T-cell (primary cell): ENCODE measurements around the gene TNK1. TPM values are rescaled to one million over a fixed set of nuclear protein-coding genes. Genes with fewer than 3 reads are reported as not detected.

Experiments
- ATAC-seq, 4 experiments: fragments of 200-7000 bp in 3 of 4; fragments of 150-1000 bp in 1 of 4; cut with Tn5 transposase; replicated peaks in 1 of 4; 1 replicate in 3 of 4; 2 replicates in 1 of 4; pipeline ENCODE4 v1.10.0; 2021; ENCODE audit warnings: moderate library complexity in 3 of 4, mild to moderate bottlenecking in 2 of 4, moderate number of reproducible peaks in 1 of 4
- CTCF ChIA-PET, 2 donors: fragments of 300-600 bp; sonication (Branson Sonifier 250); formaldehyde crosslinking; loops; one replicate each; lab custom pipeline; 2022; ENCODE audit warnings: antibody characterized with exemption in 2 of 2; lab: Charles Lee
- POLR2A ChIA-PET, 2 donors: fragments of 300-600 bp; sonication (Branson Sonifier 250); formaldehyde crosslinking; loops; one replicate each; lab custom pipeline; 2022; ENCODE audit warnings: antibody characterized with exemption in 2 of 2; lab: Charles Lee
- DNase-seq, 35 experiments: peaks; one replicate each; pipeline versions ENCODE4 v3.0.0 to v3.0.0-alpha.2; 2013 to 2023
- H3K27ac ChIP-seq: one replicate; pipeline ENCODE4 v1.5.1; 2013; ENCODE audit warnings: low read length
- H3K27me3 ChIP-seq, 2 experiments: replicated peaks in 1 of 2; 1 replicate in 1 of 2; 2 replicates in 1 of 2; pipeline versions ENCODE4 v1.6.1 to v1.7.0; 2013; ENCODE audit warnings: low read length in 1 of 2, mixed read lengths in 1 of 2; ENCODE audit not compliant: control insufficient read depth in 2 of 2, insufficient read depth in 2 of 2; ENCODE audit errors: extremely low read depth in 1 of 2
- H3K36me3 ChIP-seq, 2 donors: 1 replicate in 1 of 2; 2 replicates in 1 of 2; pipeline versions ENCODE4 v1.6.1 to v1.7.0; 2013; ENCODE audit warnings: low read length in 1 of 2; ENCODE audit not compliant: control insufficient read depth in 2 of 2, insufficient read depth in 1 of 2; ENCODE audit errors: extremely low read depth in 1 of 2
- H3K4me1 ChIP-seq, 2 experiments: 1 replicate in 1 of 2; 2 replicates in 1 of 2; pipeline versions ENCODE4 v1.6.1 to v1.7.0; 2013; ENCODE audit warnings: low read length in 2 of 2, mixed read lengths in 1 of 2; ENCODE audit not compliant: insufficient read depth in 2 of 2, control insufficient read depth in 1 of 2; ENCODE audit errors: extremely low read depth in 1 of 2
- H3K4me3 ChIP-seq, 2 donors: 1 replicate in 1 of 2; 2 replicates in 1 of 2; pipeline versions ENCODE4 v1.5.1 to v1.7.0; 2013; ENCODE audit warnings: mild to moderate bottlenecking in 2 of 2, low read length in 1 of 2, moderate library complexity in 1 of 2; ENCODE audit not compliant: control insufficient read depth in 1 of 2; ENCODE audit errors: extremely low read depth in 1 of 2
- H3K9me3 ChIP-seq: 2 replicates; pipeline ENCODE4 v1.7.0; 2013
- H3K27ac Mint-ChIP-seq, 2 donors: one replicate each; pipeline ENCODE4 v1.8.0; 2020 to 2021; ENCODE audit warnings: mild to moderate bottlenecking in 2 of 2, mixed read lengths in 2 of 2
- H3K27me3 Mint-ChIP-seq, 2 donors: one replicate each; pipeline ENCODE4 v1.8.0; 2021 to 2022; ENCODE audit warnings: mixed read lengths in 2 of 2
- H3K36me3 Mint-ChIP-seq: one replicate; pipeline ENCODE4 v1.8.0; 2021; ENCODE audit warnings: mixed read lengths
- H3K4me1 Mint-ChIP-seq, 3 donors: one replicate each; pipeline ENCODE4 v1.8.0; 2020 to 2022; ENCODE audit warnings: mixed read lengths in 3 of 3, mild to moderate bottlenecking in 1 of 3
- H3K4me3 Mint-ChIP-seq, 3 donors: one replicate each; pipeline ENCODE4 v1.8.0; 2020 to 2022; ENCODE audit warnings: mild to moderate bottlenecking in 3 of 3, mixed read lengths in 3 of 3, moderate library complexity in 3 of 3
- H3K9me3 Mint-ChIP-seq, 3 donors: one replicate each; pipeline ENCODE4 v1.8.0; 2020 to 2022; ENCODE audit warnings: mixed read lengths in 3 of 3
- WGBS: methylation state at CpG from one replicate; pipeline ENCODE4 v1.1.5; 2013; ENCODE audit warnings: missing lambda C conversion rate; ENCODE audit not compliant: insufficient coverage; 5-methylcytosine and 5-hydroxymethylcytosine counted together
- total RNA-seq, 35 experiments: library from RNA in 6 of 35; stranded (reverse) in 6 of 35; fragments of 120-200 nt in 1 of 35; gene quantifications; one replicate each; pipeline versions ENCODE4 v1.2.1 to v1.2.4 and lab custom pipeline; 2013 to 2026

Gene TNK1
- total RNA-seq, 5 donors from 2014 or later (not counting 1 experiment from before 2014, with no cell fraction given) = 5.7 to 18.3 (median 16.0) TPM

DNA sequence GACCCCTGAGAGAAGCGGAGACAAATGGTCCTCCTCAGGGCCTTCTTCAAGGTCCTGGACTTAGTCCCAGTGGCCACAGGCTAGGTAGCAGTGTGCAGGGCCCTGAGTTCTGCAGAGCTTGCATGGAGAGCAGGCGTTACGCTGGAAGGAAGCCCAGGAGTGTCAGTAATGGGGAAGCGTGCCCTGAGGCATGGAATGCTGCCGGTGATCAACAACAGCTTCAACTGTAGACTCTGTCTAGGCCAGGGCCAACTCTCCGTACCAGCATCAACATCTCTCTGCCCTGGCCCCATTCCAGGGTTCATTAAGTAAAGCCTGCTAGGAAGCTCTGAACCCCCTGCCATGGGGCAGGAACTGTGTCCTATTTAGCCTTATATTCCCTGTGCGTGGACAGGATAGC lies 568 bp upstream of the TNK1 start:
- no peak for DNase-seq
- Mint-ChIP-seq H3K9me3 (peaks cover 0 to 5% (median 4%) of the 10 kb centered on the region in 3 donors), H3K36me3 (peaks cover 3% of the 10 kb centered on the region), H3K4me3 (no peak overlapping the region), H3K27ac (no peak overlapping the region), H3K27me3 (peaks cover 30 to 34% of the 10 kb centered on the region in 2 donors), H3K4me1 (peaks cover 13 to 21% (median 17%) of the 10 kb centered on the region in 3 donors)
- POLR2A ChIA-PET = no interaction called here
- peaks cover 0 to 24% of the 10 kb centered on the region in 2 experiments for H3K4me1 ChIP-seq
- H3K36me3 ChIP-seq = no peaks in the 10 kb centered on the region
- no peaks in the 10 kb centered on the region for H3K9me3 ChIP-seq
- no peak overlapping the region for H3K27ac ChIP-seq
- no peak overlapping the region for H3K4me3 ChIP-seq
- 88% methylated on average over 6 of the region's 7 CpGs for WGBS
- CTCF ChIA-PET = interaction anchor here in 1 of 2 donors (0.6 kb wide), 1 partner anchor 13 kb away, joined by 3 read pairs; no protein-coding TSS in a partner anchor
- no peak for ATAC-seq
- H3K27me3 ChIP-seq = peaks cover 3 to 52% of the 10 kb centered on the region in 2 experiments

DNA sequence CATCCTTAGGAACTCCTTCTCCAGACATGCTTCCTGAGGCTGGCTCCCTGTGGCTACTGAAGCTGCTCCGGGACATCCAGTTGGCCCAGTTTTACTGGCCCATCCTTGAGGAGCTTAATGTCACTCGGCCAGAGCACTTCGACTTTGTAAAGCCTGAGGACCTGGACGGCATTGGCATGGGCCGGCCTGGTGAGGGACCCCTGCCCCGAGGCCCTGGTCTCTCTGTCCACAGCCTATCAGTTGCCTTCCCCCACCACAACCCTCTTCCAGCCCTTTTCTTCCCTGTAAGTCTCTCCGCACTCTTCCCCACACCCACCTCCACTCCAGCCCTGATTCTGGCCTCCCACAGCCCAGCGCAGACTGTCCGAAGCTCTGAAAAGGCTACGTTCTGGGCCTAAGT lies 2.0 kb downstream of the TNK1 start:
- ATAC-seq = no peak
- Mint-ChIP-seq H3K4me1 (peaks cover 13 to 21% (median 17%) of the 10 kb centered on the region in 3 donors), H3K36me3 (peaks cover 3% of the 10 kb centered on the region), H3K27me3 (peaks cover 30 to 33% of the 10 kb centered on the region in 2 donors), H3K27ac (no peak overlapping the region), H3K9me3 (peaks cover 0 to 5% (median 4%) of the 10 kb centered on the region in 3 donors), H3K4me3 (peak overlapping the region; percentile 45 to 69 (median 51))
- WGBS = 94% methylated on average over 7 of the region's 10 CpGs
- Histone ChIP-seq H3K9me3 (no peaks in the 10 kb centered on the region), H3K36me3 (peaks cover 3 to 7% of the 10 kb centered on the region in 2 donors), H3K4me1 (peaks cover 0 to 24% of the 10 kb centered on the region in 2 experiments), H3K4me3 (no peak overlapping the region), H3K27ac (no peak overlapping the region), H3K27me3 (peaks cover 3 to 45% of the 10 kb centered on the region in 2 experiments)
- DNase-seq = no peak
- ChIA-PET POLR2A (interaction anchor here in 1 of 2 donors (0.5 kb wide), 1 partner anchor 30 kb away, joined by 4 read pairs; no protein-coding TSS in a partner anchor), CTCF (interaction anchor here in 1 of 2 donors (1.8 kb wide), 1 partner anchor 54 kb away, joined by 5 read pairs; no protein-coding TSS in a partner anchor)

DNA sequence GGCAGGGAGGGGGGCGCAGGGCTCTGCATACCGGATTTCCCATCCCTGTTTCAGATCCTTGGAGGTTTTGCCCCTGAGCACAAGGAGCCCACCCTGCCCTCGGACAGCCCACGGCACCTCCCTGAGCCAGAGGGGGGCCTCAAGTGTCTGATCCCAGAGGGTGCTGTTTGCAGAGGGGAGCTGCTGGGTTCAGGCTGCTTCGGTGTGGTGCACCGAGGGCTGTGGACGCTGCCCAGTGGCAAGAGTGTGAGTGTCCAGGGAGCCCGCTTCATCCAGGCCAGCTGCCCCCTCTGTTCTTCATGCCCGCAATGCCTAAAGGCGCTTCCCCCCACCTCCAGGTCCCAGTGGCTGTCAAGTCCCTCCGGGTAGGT lies 2.5 kb downstream of the TNK1 start:
- POLR2A ChIA-PET = interaction anchor here in 1 of 2 donors (0.5 kb wide), 1 partner anchor 29 kb away, joined by 4 read pairs; no protein-coding TSS in a partner anchor
- DNase-seq (no peak), ATAC-seq (no peak)
- Mint-ChIP-seq H3K4me3 (peak overlapping the region; percentile 69 to 80 (median 79)), H3K4me1 (peaks cover 13 to 21% (median 17%) of the 10 kb centered on the region in 3 donors), H3K27me3 (peaks cover 30 to 33% of the 10 kb centered on the region in 2 donors), H3K9me3 (peaks cover 0 to 5% (median 4%) of the 10 kb centered on the region in 3 donors), H3K36me3 (peaks cover 3% of the 10 kb centered on the region), H3K27ac (no peak overlapping the region)
- CTCF ChIA-PET = interaction anchor here in 1 of 2 donors (1.8 kb wide), 1 partner anchor 54 kb away, joined by 5 read pairs; no protein-coding TSS in a partner anchor
- WGBS = 82% methylated on average over 9 of the region's 11 CpGs
- Histone ChIP-seq H3K27ac (peak overlapping the region; percentile 69), H3K27me3 (peaks cover 3 to 42% of the 10 kb centered on the region in 2 experiments), H3K4me1 (peaks cover 0 to 24% of the 10 kb centered on the region in 2 experiments), H3K36me3 (peaks cover 3 to 8% of the 10 kb centered on the region in 2 donors), H3K9me3 (no peaks in the 10 kb centered on the region), H3K4me3 (peak overlapping the region in 1 of 2 donors; percentile 61)

DNA sequence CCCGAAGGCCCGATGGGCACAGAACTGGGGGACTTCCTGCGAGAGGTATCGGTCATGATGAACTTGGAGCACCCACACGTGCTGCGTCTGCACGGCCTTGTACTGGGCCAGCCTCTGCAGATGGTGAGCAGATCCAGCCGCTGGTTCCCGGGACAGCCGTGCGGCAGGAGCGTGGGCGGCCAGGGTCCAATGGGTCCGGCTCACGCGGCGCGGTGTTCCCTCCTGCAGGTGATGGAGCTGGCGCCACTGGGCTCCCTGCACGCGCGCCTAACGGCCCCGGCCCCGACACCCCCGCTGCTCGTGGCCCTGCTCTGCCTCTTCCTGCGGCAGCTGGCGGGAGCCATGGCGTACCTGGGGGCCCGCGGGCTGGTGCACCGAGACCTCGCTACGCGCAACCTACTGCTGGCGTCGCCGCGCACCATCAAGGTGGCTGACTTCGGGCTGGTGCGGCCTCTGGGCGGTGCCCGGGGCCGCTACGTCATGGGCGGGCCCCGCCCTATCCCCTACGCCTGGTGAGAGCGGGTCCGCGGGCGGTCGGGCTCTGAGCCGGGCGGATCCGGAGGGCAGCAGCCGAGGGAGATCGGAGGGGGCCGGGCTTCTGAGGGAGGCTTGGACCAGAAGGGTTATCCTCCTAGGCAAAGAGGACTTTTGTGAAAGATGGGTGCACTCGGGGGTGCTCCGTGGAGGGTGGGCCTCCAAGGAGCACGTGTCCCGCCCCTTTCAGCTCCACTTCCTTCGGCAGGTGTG lies 3.0 kb downstream of the TNK1 start:
- Histone ChIP-seq H3K4me1 (peaks cover 0 to 24% of the 10 kb centered on the region in 2 experiments), H3K4me3 (peak overlapping the region; percentile 26 to 61), H3K27ac (peak overlapping the region; percentile 69), H3K9me3 (no peaks in the 10 kb centered on the region), H3K36me3 (peaks cover 5 to 13% of the 10 kb centered on the region in 2 donors), H3K27me3 (peaks cover 3 to 39% of the 10 kb centered on the region in 2 experiments)
- POLR2A ChIA-PET = interaction anchor here (0.5 kb wide), 2 partner anchors 15 to 145 kb away, joined by 3 to 4 read pairs; no protein-coding TSS in a partner anchor
- ATAC-seq (peak; percentile 94 to 96 (median 95)), DNase-seq (peak; percentile 61 to 90 (median 77))
- H3K27me3 Mint-ChIP-seq = peaks cover 29 to 32% of the 10 kb centered on the region in 2 donors
- peaks cover 13 to 21% (median 17%) of the 10 kb centered on the region in 3 donors for H3K4me1 Mint-ChIP-seq
- 7% methylated on average over 65 of the region's 65 CpGs for whole genome bisulfite sequencing
- H3K36me3 Mint-ChIP-seq = peaks cover 3% of the 10 kb centered on the region
- peaks cover 0 to 5% (median 4%) of the 10 kb centered on the region in 3 donors for H3K9me3 Mint-ChIP-seq
- CTCF ChIA-PET = interaction anchor here in 1 of 2 donors (0.6 to 1.8 kb wide), 6 partner anchors 14 to 304 kb away, joined by 3 to 5 read pairs (median 3); partner anchors contain the start of gene ACAP1
- H3K4me3 Mint-ChIP-seq = peak overlapping the region; percentile 69 to 80 (median 79)
- H3K27ac Mint-ChIP-seq = peak overlapping the region; percentile 91 to 92

DNA sequence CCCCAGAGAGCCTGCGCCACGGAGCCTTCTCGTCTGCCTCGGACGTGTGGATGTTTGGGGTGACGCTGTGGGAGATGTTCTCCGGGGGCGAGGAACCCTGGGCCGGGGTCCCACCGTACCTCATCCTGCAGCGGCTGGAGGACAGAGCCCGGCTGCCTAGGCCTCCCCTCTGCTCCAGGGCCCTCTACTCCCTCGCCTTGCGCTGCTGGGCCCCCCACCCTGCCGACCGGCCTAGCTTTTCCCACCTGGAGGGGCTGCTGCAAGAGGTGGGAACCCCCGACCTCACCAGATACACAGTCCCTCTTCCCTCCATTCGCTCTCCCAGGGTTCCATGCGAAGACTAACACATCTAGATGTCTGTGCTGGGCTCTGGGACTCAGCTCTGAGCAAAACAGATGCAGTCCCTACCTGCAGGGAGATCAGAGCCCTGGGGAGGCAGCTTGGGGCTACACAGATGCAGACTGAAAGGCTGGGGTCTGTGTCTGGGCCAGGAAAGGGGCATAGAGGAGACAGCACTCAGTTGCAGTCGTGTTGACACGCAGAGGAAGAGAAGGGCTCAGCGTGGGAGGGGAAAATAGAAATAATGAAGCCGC lies 3.7 kb downstream of the TNK1 start:
- Mint-ChIP-seq H3K4me3 (peak overlapping the region; percentile 69 to 80 (median 79)), H3K27ac (peak overlapping the region; percentile 91 to 92), H3K36me3 (peaks cover 5% of the 10 kb centered on the region), H3K27me3 (peaks cover 23 to 25% of the 10 kb centered on the region in 2 donors), H3K9me3 (no peaks in the 10 kb centered on the region), H3K4me1 (peaks cover 15 to 22% (median 17%) of the 10 kb centered on the region in 3 donors)
- ATAC-seq (peak in 1 of 4 experiments; percentile 1), DNase-seq (peak in 1 of 35 experiments; percentile 23)
- peak overlapping the region; percentile 69 for H3K27ac ChIP-seq
- WGBS = 52% methylated on average over 17 of the region's 23 CpGs
- CTCF ChIA-PET = interaction anchor here (0.6 to 1.8 kb wide), 9 partner anchors 13 to 543 kb away, joined by 3 to 7 read pairs (median 3); partner anchors contain the start of gene ACAP1 (in 1 of the 2)
- H3K36me3 ChIP-seq = peaks cover 7 to 20% of the 10 kb centered on the region in 2 donors
- POLR2A ChIA-PET = interaction anchor here (0.5 kb wide), 2 partner anchors 14 to 146 kb away, joined by 3 to 4 read pairs; no protein-coding TSS in a partner anchor
- peak overlapping the region; percentile 26 to 61 for H3K4me3 ChIP-seq
- no peaks in the 10 kb centered on the region for H3K9me3 ChIP-seq
- H3K27me3 ChIP-seq = peaks cover 2 to 38% of the 10 kb centered on the region in 2 experiments
- peaks cover 0 to 30% of the 10 kb centered on the region in 2 experiments for H3K4me1 ChIP-seq
